PFSK-1 (cell line): Measurements from ENCODE around the gene PRPF19.

Experiments used
- FOXP2 ChIP-seq: optimal IDR thresholded peaks from 2 replicates; pipeline ENCODE3; 2011; ENCODE audit warnings: borderline replicate concordance, control low read depth, inconsistent platforms; ENCODE audit not compliant: insufficient read depth; ENCODE audit errors: extremely low read length, extremely low read depth
- POLR2AphosphoS5 ChIP-seq: IDR thresholded peaks from 2 replicates; pipeline ENCODE4 v1.6.1; 2012; ENCODE audit warnings: low read depth, mild to moderate bottlenecking, control low read depth, low read length, moderate library complexity
- REST ChIP-seq, 2 experiments: IDR thresholded peaks; 2 replicates each; pipeline versions ENCODE4 v1.6.1 to v1.8.0; 2011 to 2012; ENCODE audit warnings: low read depth in 2 of 2, low read length in 2 of 2, control low read depth in 1 of 2, inconsistent platforms in 1 of 2, mild to moderate bottlenecking in 1 of 2, moderate library complexity in 1 of 2; ENCODE audit not compliant: insufficient read depth in 1 of 2
- SIN3A ChIP-seq: IDR thresholded peaks from 2 replicates; pipeline ENCODE4 v1.6.1; 2012; ENCODE audit warnings: mild to moderate bottlenecking, low read length, moderate library complexity, borderline replicate concordance; ENCODE audit not compliant: insufficient read depth
- TAF1 ChIP-seq: IDR thresholded peaks from 2 replicates; pipeline ENCODE4 v1.6.1; 2012; ENCODE audit warnings: low read length, control low read depth, borderline replicate concordance; ENCODE audit not compliant: insufficient read depth

- TF ChIP-seq POLR2AphosphoS5 (no peak), SIN3A (no peak), FOXP2 (no peak), REST (IDR thresholded peaks at IDR 0.05; ENCODE audit: insufficient read depth in 1 of 2, low read depth in 2 of 2, low read length in 2 of 2) (no peak), TAF1 (no peak)
Measured at GRCh38 chr11:60921259-60921658, 14.9 kb upstream of the PRPF19 start.
